ENCODE results near the gene CFAP74.

Gene CFAP74

GRCh38 chr1:1908506-1908791 lies 95.1 kb downstream of the CFAP74 start (continued):
- TF ChIP-seq HIC1 (tag by site-specific recombination; IDR thresholded peaks at IDR 0.05) (no peak; the same call in 1 of the 2 replicates), ZNF302 (tag by site-specific recombination; IDR thresholded peaks at IDR 0.05; ENCODE audit: low read depth) (no peak), ZNF501 (tag by site-specific recombination; IDR thresholded peaks at IDR 0.05) (no peak), ZFP41 (tag by site-specific recombination; IDR thresholded peaks at IDR 0.05; ENCODE audit: borderline replicate concordance) (no peak), SP3 (tag by site-specific recombination; IDR thresholded peaks at IDR 0.05) (no peak), ZNF174 (tag by site-specific recombination; IDR thresholded peaks at IDR 0.05) (no peak), ZNF580 (tag by site-specific recombination; IDR thresholded peaks at IDR 0.05) (no peak), ZNF23 (tag by site-specific recombination; IDR thresholded peaks at IDR 0.05; ENCODE audit: borderline replicate concordance) (no peak), ZNF292 (tag by site-specific recombination; IDR thresholded peaks at IDR 0.05; ENCODE audit: borderline replicate concordance, low read depth) (no peak), ZNF555 (tag by site-specific recombination; conservative IDR thresholded peaks at IDR 0.05) (no peak), ZNF704 (tag by site-specific recombination; IDR thresholded peaks at IDR 0.05) (no peak), ZNF16 (tag by site-specific recombination; IDR thresholded peaks at IDR 0.05; ENCODE audit: low read depth) (no peak), ZNF280C (tag by site-specific recombination; IDR thresholded peaks at IDR 0.05) (no peak), ZNF202 (tag by site-specific recombination; IDR thresholded peaks at IDR 0.05; ENCODE audit: borderline replicate concordance) (no peak), ZEB2 (tag by site-specific recombination; IDR thresholded peaks at IDR 0.05) (0 out of 2 replicates have a peak, but pooled peaks have one; percentile 34), ZNF26 (tag by site-specific recombination; IDR thresholded peaks at IDR 0.05) (no peak), ZNF311 (tag by site-specific recombination; IDR thresholded peaks at IDR 0.05; ENCODE audit: borderline replicate concordance) (no peak), ZNF514 (tag by site-specific recombination; IDR thresholded peaks at IDR 0.05) (no peak), ZNF423 (tag by site-specific recombination; IDR thresholded peaks at IDR 0.05) (peak; percentile 57; the same call in 1 of the 2 replicates), GFI1B (tag by site-specific recombination; IDR thresholded peaks at IDR 0.05) (no peak), ZNF391 (tag by site-specific recombination; IDR thresholded peaks at IDR 0.05; ENCODE audit: borderline replicate concordance, low read depth) (no peak), ZNF416 (tag by site-specific recombination; IDR thresholded peaks at IDR 0.05) (no peak), ZNF596 (tag by site-specific recombination; IDR thresholded peaks at IDR 0.05) (no peak), PRDM2 (tag by site-specific recombination; IDR thresholded peaks at IDR 0.05; ENCODE audit: borderline replicate concordance) (no peak), ZNF513 (tag by site-specific recombination; IDR thresholded peaks at IDR 0.05) (no peak)
